ENCODE data around the gene SCG3.
"Not testable (repeated sequence)": the region's sequence is repeated elsewhere in the genome, so short reads cannot be mapped to it uniquely, and the experiment has no call there.

SCG3 gene

GRCh38 chr15:51681303-51681963, at the start of gene SCG3:
Gene SCG3 (plus strand): TSS chr15:51681503. CDS start chr15:51681756, 253 bp downstream.
- peak in 1 of 2 donors; percentile 6 for DNase-seq (ENCODE audit: low read depth in 2 of 2, low spot score in 1 of 2)

GRCh38 chr15:51634591-51635198, 46.6 kb upstream of the SCG3 start:
- DNase-seq (ENCODE audit: low read depth in 2 of 2, low spot score in 1 of 2): no peak

GRCh38 chr15:51641490-51642130, 39.7 kb upstream of the SCG3 start:
- no peak for DNase-seq (ENCODE audit: low read depth in 2 of 2, low spot score in 1 of 2)

GRCh38 chr15:51642696-51643095, 38.6 kb upstream of the SCG3 start:
- DNase-seq (ENCODE audit: low read depth in 2 of 2, low spot score in 1 of 2): no peak

GRCh38 chr15:51647128-51647562, 34.2 kb upstream of the SCG3 start:
- no peak for DNase-seq (ENCODE audit: low read depth in 2 of 2, low spot score in 1 of 2)

GRCh38 chr15:51648101-51648500, 33.2 kb upstream of the SCG3 start:
- not testable (repeated sequence) for DNase-seq (ENCODE audit: low read depth in 2 of 2, low spot score in 1 of 2)

- not testable (repeated sequence) for DNase-seq (ENCODE audit: low read depth in 2 of 2, low spot score in 1 of 2)
These were observed 32.7 kb upstream of the SCG3 start for GRCh38 chr15:51648643-51649042.

- no peak for DNase-seq (ENCODE audit: low read depth in 2 of 2, low spot score in 1 of 2)
These were observed 31.4 kb upstream of the SCG3 start for GRCh38 chr15:51649659-51650521.

- no peak for DNase-seq (ENCODE audit: low read depth in 2 of 2, low spot score in 1 of 2)
These were observed 29.1 kb upstream of the SCG3 start for GRCh38 chr15:51652084-51652668.

GRCh38 chr15:51655401-51656057, 25.8 kb upstream of the SCG3 start:
- not testable (repeated sequence) for DNase-seq (ENCODE audit: low read depth in 2 of 2, low spot score in 1 of 2)

GRCh38 chr15:51658664-51659063, 22.6 kb upstream of the SCG3 start:
- no peak for DNase-seq (ENCODE audit: low read depth in 2 of 2, low spot score in 1 of 2)

GRCh38 chr15:51661072-51661471, 20.2 kb upstream of the SCG3 start:
- no peak for DNase-seq (ENCODE audit: low read depth in 2 of 2, low spot score in 1 of 2)

GRCh38 chr15:51667478-51667877, 13.8 kb upstream of the SCG3 start:
- no peak for DNase-seq (ENCODE audit: low read depth in 2 of 2, low spot score in 1 of 2)

- DNase-seq (ENCODE audit: low read depth in 2 of 2, low spot score in 1 of 2): no peak
These were observed 12.9 kb upstream of the SCG3 start for GRCh38 chr15:51668446-51668845.

- DNase-seq (ENCODE audit: low read depth in 2 of 2, low spot score in 1 of 2): no peak
These were observed 11.9 kb upstream of the SCG3 start for GRCh38 chr15:51669381-51669780.

- no peak for DNase-seq (ENCODE audit: low read depth in 2 of 2, low spot score in 1 of 2)
These were observed 9.1 kb upstream of the SCG3 start for GRCh38 chr15:51672155-51672687.

- no peak for DNase-seq (ENCODE audit: low read depth in 2 of 2, low spot score in 1 of 2)
These were observed 8.1 kb upstream of the SCG3 start for GRCh38 chr15:51672913-51673857.

- DNase-seq (ENCODE audit: low read depth in 2 of 2, low spot score in 1 of 2): no peak
These were observed 6.1 kb upstream of the SCG3 start for GRCh38 chr15:51675234-51675633.

- DNase-seq (ENCODE audit: low read depth in 2 of 2, low spot score in 1 of 2): no peak
These were observed 4.3 kb upstream of the SCG3 start for GRCh38 chr15:51677021-51677420.
